Renal pelvis (tissue), 4 donors: Measurements from ENCODE around the gene SAMD4A. TPM values are rescaled to one million over a fixed set of nuclear protein-coding genes. Genes with fewer than 3 reads are reported as not detected.

ENCODE experiments used
- DNase-seq: peaks from one replicate; pipeline ENCODE4 v3.0.0-alpha.2; 2013
- polyA plus RNA-seq, 3 donors: library from polyadenylated mRNA; unstranded; fragments of 120-200 nt; gene quantifications; one replicate each; pipeline ENCODE4 v1.2.1, GENCODE V29; 2013; ENCODE audit not compliant: insufficient read length in 3 of 3

Gene SAMD4A
- polyA plus RNA-seq, 3 donors = 8.3 to 12.8 (median 11.9) TPM

- no peak for DNase-seq
These were observed 210.5 kb downstream of the SAMD4A start for GRCh38 chr14:54777395-54777794.

- no peak for DNase-seq
These were observed 211.9 kb downstream of the SAMD4A start for GRCh38 chr14:54778618-54779345.

- no peak for DNase-seq
These were observed 214.2 kb downstream of the SAMD4A start for GRCh38 chr14:54781080-54781479.

GRCh38 chr14:54781961-54782750 is 215.2 kb downstream of the SAMD4A start:
- DNase-seq = no peak

GRCh38 chr14:54782751-54783659 is 216.1 kb downstream of the SAMD4A start:
- DNase-seq = no peak

GRCh38 chr14:54783660-54784015 is 216.7 kb downstream of the SAMD4A start:
- no peak for DNase-seq

GRCh38 chr14:54784060-54784459 is 217.1 kb downstream of the SAMD4A start:
- DNase-seq = no peak

- no peak for DNase-seq
These were observed 217.7 kb downstream of the SAMD4A start for GRCh38 chr14:54784657-54785056.

GRCh38 chr14:54785136-54785777 is 218.3 kb downstream of the SAMD4A start:
- DNase-seq = no peak

GRCh38 chr14:54785778-54786770 is 219.1 kb downstream of the SAMD4A start:
- DNase-seq = no peak

GRCh38 chr14:54786838-54787237 is 219.9 kb downstream of the SAMD4A start:
- no peak for DNase-seq

GRCh38 chr14:54787261-54787660 is 220.3 kb downstream of the SAMD4A start:
- no peak for DNase-seq

GRCh38 chr14:54788701-54789100 is 221.8 kb downstream of the SAMD4A start:
- no peak for DNase-seq

- DNase-seq = no peak
These were observed 222.2 kb downstream of the SAMD4A start for GRCh38 chr14:54789166-54789565.

- no peak for DNase-seq
These were observed 223.0 kb downstream of the SAMD4A start for GRCh38 chr14:54789781-54790480.

- no peak for DNase-seq
These were observed 224.1 kb downstream of the SAMD4A start for GRCh38 chr14:54791001-54791400.

- no peak for DNase-seq
These were observed 225.4 kb downstream of the SAMD4A start for GRCh38 chr14:54792288-54792687.

- no peak for DNase-seq
These were observed 227.2 kb downstream of the SAMD4A start for GRCh38 chr14:54794159-54794558.

GRCh38 chr14:54794796-54795195 is 227.9 kb downstream of the SAMD4A start:
- DNase-seq = no peak

GRCh38 chr14:54796961-54797360 is 230.0 kb downstream of the SAMD4A start:
- DNase-seq = no peak
